ENCODE data around the gene L2HGDH.
A peak's percentile ranks its signal among the peaks of the same experiment; 100 is the strongest.
"Not testable (repeated sequence)": the region's sequence is repeated elsewhere in the genome, so short reads cannot be mapped to it uniquely, and the experiment has no call there.

L2HGDH gene

DNA sequence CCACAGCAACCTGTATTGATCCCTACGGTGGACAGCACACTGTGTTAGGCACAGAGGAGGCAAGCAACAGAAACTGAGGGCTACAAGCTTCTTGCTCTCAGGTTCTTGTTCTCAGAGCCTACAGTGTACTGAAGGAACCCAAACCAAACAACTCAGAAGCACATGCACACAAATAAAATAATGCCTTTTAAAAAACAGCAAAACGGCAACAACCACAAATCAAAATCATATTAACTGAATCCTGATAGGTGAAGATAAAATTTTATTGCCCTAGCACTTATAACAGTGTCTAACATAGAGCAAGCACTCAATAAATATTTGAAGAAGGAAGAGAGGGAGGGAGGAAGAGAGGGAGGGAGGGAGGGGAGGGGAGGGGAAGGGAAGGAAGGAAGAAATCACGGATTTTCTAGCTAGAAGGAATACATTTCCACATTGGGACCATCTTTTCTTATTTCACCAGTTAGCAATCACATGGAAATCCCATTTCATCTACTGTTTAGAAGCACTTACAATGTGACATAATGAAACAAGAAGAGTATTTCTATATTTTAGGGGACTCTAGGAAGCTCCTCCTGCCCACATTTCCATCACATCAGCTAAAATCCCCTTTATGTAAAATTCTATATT is 27.3 kb upstream of the L2HGDH start:
- no peak for DNase-seq

DNA sequence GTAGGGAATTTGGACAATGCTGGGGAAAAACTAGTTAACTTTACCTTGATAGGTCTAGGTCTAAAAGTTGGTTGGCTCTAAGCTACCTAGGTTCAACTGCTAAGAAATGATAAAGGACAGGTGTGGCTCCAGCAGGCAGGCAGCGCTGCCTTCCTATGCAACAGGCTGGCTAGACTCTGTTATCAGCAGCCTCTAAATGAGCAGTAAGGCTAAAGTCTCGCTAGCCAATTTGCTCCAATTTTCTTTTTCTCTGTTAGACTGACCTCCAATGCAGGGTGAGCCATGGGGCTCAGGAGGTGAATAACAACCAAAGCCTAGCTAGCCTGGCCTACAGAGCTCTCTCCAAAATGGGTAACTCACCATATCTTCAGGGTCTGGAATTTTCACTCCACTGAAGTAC is 26.6 kb upstream of the L2HGDH start:
- DNase-seq = no peak

DNA sequence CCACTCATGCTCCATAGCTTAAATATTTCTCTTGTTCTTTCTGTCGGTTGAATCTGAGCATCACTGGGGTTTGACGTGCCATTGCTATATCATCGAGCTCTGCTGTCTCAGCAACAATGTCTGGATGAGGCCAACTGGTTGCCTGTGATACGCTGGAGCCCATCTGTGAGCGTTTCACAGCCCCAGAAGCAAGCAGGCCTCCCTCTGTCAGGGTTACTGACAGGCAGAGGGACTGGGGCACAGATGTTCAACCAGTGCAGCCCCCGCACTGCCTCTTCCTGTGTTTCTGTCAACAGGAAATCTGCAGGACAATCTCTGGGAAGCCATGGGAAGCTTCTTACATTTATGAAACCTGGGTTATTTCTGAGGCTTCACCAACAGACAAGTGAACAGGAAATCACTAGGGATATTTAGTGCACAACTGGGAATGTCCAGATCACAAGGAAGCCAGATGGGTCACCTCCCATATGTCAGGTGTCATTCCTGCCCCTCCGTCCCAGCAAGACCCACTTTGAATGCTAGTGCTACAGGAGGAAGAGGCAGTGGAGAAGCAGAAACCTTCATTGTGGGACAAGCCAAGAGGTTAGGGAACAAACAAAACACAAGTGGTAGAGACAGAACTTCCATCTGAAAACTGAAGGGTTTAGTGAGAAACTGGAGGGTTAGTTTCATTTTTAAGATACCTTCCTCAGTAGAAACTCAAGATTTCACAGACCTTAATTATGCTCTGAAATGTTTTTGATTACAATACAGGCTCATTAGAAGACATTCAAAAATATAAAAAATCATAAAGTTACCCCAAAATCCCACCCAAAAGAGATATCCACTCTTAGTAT is 24.2 kb upstream of the L2HGDH start:
- no peak for DNase-seq

DNA sequence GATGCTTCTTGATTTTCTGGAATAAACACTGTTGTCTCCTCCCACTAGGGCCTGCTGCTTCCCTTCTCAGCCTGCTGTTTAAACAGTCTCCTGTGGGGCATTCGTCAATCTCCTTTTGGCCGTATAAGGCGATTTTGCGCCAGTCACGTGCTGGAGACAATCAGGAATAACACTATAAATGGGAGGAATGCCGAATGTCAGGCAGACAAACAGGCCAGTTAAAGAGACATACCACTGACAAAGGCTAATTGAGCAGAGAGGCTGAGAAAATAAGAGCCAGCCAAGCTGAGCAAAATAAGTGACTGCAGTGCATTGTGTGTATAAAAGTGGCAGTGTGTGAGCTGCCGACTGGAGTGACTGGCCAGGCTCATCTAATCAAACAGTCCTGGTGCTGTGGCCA is 23.4 kb upstream of the L2HGDH start:
- no peak for DNase-seq

DNA sequence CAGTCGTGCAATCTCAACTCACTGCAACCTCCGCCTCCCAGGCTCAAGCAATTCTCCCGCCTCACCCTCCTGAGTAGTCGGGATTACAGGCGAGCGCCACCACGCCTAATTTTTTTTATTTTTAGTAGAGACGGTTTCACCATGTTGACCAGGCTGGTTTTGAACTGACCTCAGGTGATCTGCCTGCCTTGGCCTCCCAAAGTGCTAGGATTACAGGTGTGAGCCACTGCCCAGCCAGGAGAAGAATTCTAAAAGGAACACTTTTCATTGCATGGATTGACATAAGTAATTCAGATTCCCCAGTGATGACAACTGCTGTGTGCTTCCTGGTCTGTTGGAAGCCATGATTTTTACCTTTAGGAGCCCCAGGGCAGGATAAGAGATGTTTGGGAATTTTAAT is 22.2 kb upstream of the L2HGDH start:
- DNase-seq = no peak

DNA sequence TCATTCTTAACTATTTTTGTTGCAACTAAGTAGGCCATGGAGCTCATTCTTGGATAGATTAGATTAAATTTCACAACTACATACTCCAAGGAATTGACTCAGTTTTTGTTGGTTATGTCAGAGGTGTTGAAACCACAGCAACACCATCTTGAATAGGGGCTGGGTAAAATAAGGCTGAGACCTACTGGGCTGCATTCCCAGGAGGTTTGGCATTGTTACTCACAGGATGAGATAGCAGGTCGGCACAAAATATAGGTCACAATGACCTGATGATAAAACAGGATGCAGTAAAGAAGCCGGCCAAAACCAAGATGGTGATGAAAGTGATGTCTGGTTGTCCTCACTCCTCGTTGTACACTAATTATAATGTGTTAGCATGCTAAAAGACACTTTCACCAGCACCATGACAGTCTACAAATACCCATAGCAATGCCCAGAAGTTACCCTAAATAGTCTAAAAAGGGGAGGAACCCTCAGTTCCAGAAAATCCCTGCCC is 21.0 kb upstream of the L2HGDH start:
- DNase-seq = no peak

DNA sequence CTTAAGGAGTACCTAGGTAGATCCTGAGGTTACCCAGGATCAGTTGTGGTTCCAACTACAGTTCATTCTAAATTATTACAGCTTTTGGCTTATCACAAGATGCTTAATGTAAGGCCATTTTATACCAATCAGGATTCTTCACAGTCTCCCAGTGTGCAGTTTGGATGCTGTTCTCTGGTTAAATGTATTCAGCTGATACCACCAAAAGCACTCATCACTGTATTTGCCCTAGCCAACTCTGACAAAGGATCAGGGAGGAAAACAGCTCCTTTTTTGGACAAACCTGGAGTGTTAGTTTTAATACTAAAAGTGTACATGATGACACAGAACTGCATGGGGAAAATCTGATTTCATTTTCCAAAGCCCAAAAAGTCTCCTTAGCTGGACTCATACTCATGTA is 19.6 kb upstream of the L2HGDH start:
- no peak for DNase-seq

DNA sequence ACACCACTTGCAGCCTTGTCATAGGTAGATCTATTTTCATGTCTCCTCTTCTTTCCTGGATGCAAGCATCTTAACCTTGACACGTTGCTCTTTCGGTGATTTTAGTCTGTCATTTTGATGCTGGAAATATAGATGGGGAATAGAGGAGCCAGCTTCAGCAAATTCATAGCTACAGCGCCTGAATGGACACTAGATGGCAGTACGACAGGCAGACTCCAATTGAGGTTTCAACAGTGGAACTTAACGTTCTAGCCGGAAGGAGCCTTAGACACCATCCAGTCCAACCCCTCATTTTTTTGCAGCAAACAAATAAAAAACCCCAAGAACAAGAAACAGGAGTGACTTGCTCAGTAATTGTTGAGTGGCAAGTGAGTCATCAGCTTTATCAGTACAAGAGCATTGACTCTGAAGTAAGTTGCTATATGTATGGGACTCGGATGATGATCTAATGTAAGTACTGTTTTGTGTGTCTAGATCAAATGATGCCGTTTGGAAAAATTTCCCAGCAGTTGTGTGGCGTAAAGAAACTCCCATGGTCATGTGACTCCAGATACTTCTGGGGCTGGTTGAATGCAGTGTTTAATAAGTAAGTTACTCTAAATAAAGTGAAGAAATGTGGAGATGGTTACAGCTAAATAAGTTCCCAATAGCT is 9.1 kb upstream of the L2HGDH start:
- peak; percentile 83 to 86 for DNase-seq

DNA sequence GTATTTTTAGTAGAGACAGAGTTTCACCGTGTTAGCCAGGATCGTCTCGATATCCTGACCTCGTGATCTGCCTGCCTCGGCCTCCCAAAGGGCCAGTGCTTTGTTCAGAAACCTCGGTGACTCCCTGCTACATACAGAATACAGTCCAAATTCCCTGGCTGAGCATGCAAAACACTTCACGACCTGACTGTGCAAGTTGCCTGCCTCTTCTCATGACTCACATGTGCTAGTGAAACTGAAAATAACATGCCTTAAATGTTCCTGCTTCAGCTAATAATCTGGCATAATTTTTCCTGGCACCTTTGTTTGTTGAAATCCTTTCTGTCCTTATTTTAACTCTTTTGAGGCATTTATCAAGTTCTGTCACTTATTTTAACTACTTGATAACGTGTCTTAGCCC is 8.3 kb upstream of the L2HGDH start:
- no peak for DNase-seq

DNA sequence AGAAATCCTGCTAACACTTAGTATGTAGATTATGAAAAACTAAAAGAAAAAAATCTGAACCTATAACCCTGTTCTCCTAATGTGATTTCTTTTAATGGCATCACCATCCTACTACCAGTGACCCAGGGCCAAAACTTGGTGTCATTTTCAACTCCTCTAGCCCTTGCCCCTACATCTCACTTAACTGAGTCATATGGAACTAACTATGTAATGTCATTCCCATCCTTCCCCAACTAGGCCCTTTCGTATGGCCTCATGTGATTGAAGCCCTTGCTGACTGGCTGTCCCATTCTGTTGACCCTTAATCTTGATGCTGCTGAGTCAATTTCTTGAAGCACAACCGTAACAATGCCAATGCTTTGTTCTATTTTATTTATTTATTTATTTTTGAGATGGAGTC is 7.7 kb upstream of the L2HGDH start:
- DNase-seq = no peak

DNA sequence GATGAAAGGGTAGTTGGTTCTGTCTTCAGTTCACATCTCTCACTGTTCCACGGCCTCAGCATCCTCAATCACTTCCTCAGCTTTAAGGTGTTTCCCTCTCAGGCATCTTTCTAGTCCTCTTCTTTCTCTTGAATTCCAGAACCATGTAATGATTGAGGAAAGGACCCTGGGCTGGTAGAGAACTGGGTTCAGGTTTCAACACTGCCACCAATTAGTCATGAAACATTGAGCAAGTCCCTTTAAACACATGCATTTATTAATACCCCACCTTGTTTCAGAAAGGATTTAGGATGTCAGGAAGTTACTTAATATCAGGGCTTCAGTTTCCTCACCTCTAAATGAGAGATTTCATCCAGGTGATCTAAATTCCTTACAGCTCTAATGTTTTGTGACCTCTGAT is 7.3 kb upstream of the L2HGDH start:
- no peak for DNase-seq

DNA sequence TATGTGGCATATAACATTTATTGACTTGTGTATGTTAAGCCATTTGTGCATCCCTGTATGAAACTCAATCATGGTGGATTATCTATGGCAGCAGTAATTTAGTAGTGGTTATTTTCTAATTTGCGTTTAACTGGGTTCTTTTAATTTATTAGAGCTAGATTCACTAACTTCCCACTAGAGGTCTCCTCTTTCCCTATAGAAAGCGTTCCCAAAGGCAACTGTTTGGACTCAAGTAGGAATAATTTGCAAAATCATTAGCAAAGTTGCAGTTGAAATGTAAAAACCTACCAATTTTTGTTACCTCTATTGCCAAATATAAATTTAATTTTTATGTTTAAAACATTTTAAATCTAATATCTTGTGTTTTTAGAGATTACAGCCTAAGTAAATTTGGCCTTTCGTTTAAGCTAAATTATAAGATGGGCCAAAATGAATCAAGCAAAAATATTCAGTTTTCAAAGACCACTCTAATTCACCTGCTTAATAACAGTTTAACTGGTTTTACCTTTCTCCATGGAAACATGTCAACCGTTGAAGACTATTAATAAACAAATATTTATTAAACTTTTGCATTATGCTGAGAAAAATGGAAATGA is 6.1 kb upstream of the L2HGDH start:
- DNase-seq = peak; percentile 28 to 49

DNA sequence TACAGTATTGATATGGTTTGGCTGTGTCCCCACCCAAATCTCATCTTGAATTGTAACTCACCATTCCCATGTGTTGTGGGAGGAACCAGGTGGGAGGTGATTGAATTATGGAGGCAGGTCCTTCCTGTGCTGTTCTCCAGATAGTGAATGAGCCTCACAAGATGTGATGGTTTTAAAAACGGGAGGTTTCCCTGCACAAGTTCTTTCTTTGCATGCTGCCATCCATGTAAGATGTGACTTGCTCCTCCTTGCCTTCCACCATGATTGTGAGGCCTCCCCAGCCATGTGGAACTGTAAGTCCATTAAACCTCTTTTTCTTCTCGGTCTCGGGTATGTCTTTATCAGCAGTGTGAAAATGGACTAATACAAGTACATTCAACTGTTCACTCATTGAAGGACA is 2.1 kb upstream of the L2HGDH start:
- not testable (repeated sequence) for DNase-seq

DNA sequence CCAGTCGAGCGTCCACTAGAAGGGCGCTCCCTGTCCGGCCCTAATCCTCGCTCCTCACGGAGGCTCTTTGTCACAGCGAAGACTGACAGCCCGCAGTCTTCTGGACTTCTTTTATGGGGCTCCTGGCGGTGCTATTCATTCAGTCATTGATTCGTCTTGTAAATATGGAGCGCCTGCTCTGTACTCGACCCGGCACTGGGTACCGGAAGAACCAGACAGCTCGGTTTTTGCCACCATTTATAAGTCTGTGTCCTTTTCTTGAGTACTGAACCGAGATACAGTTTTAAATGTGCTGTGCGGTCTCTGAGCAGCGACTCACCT is 665 bp upstream of the L2HGDH start:
- DNase-seq = peak; percentile 57 to 61

DNA sequence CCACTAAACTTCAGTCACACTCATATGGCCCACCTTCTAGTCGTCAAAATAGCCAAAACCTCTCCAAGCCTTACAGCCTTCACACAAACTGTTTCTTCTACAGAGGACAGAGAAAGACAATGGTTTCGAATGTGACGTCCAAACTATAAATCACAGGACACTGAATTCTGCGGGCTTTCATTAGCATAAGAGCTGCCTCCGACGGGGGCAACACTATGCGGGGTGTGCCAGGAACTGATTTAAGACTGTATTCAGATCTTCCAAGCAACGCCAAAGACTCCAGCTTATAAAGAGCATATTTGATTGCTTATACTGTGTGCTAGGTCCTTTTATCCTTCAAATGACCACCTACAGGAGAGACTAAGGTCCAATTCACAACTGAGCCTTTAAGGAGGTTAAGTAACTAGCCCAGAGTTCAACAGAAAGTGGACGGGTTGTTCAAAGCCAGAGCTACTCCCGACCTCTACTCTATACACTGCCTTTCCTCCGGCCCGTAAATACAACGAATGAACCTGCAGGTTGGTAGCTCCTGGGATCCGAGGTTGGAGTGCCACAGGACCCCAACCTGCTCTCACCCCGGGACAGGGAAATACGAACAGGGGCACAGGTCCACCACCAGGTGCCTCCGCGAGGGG is 575 bp downstream of the L2HGDH start:
- DNase-seq = no peak

DNA sequence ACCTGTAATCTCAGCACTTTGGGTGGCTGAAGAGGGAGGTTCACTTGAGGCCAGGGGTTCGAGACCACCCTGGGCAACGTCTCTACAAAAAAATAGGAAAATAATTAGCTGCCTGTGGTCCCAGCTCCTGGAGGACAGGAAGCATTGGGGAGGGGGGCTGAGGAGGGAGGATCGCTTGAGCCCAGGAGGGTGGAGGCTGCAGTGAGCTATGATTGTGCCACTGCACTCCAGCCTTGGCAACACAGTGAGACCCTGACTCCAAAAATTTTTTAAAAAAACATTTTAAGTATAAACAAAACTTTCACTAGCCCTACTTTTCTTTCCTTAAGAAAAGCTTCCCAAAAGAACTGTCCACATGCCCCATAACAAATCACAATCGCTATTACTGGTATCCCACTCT is 1.6 kb downstream of the L2HGDH start:
- no peak for DNase-seq

DNA sequence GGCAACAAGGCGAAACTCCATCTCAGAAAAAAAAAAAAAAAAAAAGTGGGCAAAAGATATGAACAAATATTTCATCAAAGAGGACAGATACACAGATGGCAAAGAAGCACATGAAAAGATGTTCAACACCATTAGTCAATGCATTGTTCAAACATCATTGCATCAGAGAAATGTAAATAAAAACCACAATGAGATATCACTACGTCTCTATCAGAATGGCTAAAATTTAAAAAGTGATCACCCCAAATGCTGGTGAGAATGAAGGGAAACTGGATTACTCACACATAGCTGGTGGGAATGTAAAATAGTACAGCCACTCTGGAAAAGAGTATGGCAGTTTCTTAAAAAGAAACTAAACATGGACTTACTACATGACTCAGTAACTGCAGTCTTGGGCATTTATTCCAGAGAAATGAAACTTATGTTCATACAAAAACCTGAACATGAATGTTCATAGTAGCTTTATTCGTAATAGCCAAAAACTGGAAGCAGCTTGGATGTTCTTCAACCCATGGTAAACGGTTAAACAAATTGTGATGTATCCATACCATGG is 3.6 kb downstream of the L2HGDH start:
- DNase-seq = no peak

DNA sequence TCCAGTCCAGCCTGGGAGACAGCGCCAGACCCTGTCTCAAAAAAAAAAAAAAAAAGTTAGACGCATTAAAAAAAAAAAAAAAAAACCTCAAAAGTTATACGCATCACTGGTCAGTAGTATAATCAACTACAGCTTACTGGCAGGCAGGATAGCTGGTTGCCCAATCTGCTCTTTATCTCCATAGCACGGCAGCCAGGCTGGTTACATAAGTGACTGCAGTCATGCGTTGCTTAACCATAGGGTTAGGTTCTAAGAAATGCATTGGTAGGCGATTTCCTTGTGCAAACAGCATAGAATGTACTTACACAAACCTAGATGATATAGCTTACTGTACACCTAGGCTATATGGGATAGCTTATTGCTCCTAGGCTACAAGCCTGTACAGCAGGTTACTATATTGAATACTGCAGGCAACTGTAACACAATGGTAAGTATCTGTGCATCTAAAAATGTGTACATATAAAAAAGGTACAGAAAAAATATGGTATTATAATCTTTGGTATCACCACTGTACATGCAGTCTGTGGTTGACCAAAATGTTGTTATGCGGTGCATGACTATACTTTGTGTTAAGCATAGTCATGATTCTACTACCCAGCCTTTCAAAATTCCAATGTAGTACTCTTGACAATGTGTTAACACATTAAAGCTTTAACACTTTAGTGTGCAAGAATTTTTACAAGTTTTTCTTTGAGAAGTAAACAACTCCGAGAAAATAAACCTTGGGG is 8.1 kb downstream of the L2HGDH start:
- DNase-seq = peak; percentile 98

DNA sequence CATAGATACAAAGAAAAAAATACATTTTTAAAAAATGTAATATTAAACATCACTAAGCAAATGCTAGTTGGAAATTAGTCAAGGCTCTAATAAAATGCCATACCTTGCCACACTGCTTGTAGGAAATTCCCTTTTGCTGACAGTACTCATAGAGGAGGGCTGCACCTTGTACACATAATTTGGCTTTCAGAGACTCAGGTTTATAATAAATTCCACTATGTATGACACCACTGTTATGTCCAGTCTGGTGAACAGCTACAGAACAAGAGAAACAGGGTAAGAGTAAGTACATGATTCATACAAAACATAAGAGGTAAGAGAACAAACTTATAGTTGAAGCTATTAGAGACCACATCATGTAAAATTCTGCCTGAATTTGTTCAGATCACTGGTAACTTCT is 10.1 kb downstream of the L2HGDH start:
- DNase-seq = no peak

DNA sequence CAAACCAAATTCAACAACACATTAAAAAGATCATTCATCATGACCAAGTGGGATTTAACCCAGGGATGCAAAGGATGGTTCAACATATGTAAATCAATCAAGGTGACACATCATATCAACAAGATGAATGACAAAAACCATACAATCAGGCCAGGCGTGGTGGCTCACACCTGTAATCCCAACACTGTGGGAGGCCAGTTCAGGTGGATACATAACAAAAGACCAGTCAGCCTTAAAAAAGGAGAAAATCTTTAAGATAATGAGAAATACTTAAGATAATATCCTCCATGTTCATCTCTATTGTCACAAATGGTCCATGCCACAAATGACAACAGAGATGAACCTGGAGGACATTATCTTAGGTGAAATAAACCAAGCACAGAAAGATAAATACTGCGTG is 12.4 kb downstream of the L2HGDH start:
- DNase-seq = no peak

DNA sequence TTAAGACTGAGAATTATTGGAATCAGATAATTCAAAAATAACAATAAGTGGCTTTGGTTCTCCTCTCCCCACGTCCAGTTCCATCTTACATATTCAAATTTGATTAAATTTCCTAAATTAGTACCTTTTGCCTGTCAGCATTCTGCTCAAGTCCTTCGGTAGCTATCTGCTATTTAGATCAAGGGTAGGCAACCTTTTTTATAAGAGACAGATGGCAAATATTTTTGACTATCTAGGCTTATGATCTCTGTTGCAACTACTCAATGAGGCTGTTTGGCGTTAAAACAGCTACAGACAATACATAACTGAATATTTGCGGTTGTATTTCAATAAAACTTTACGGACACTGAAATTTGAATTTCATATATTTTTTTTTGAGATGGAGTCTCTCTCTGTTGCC is 21.7 kb downstream of the L2HGDH start:
- no peak for DNase-seq

DNA sequence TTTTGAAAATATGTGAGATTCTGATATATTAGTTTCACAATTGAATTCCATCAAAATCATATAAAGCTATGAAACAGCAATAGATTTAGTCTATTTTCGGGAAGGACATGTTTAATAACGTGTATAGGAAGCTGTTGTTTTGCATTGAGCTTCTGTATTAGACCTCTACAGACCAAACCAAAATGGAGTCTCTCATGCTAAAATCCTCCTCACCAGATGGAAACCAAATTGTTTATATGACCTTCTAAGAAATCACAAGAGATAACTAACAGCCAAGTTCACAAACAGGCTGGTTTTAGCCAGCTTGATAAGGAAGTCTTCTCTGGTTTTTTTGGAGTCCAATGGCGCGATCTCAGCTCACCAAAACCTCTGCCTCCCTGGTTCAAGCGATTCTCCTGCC is 23.9 kb downstream of the L2HGDH start:
- DNase-seq = no peak
